Type B pancreatic cell (in vitro differentiated cells): ENCODE data around the gene MGMT. TPM values are rescaled to one million over a fixed set of nuclear protein-coding genes. Genes with fewer than 3 reads are reported as not detected.
A peak's percentile ranks its signal among the peaks of the same experiment; 100 is the strongest.

Experiments used
- DNase-seq: peaks from one replicate; pipeline ENCODE4 v3.0.0; 2021; ENCODE audit warnings: mixed read lengths; ENCODE audit not compliant: unreplicated experiment; ENCODE audit errors: extremely low spot score
- H3K27ac Mint-ChIP-seq: 2 replicates; pipeline ENCODE4 v1.8.0; 2021; ENCODE audit warnings: mild to moderate bottlenecking, mixed read lengths
- H3K27me3 Mint-ChIP-seq: 2 replicates; pipeline ENCODE4 v1.8.0; 2021; ENCODE audit warnings: mixed read lengths
- H3K36me3 Mint-ChIP-seq: 2 replicates; pipeline ENCODE4 v1.8.0; 2021; ENCODE audit warnings: mixed read lengths
- H3K4me1 Mint-ChIP-seq: one replicate; pipeline ENCODE4 v1.8.0; 2021; ENCODE audit warnings: mixed read lengths; ENCODE audit not compliant: unreplicated experiment
- H3K4me3 Mint-ChIP-seq: 2 replicates; pipeline ENCODE4 v1.8.0; 2021; ENCODE audit warnings: mild to moderate bottlenecking, mixed read lengths
- H3K9me3 Mint-ChIP-seq: 2 replicates; pipeline ENCODE4 v1.8.0; 2021; ENCODE audit warnings: mixed read lengths
- total RNA-seq: library from RNA; stranded (reverse); gene quantifications from 2 replicates; pipeline ENCODE4 v1.2.1, GENCODE V29; 2021; ENCODE audit warnings: low replicate concordance
- TF ChIP-seq, protein P1 (sequence below): fragments of 200-600 bp; sonication (generic); conservative IDR thresholded peaks from 2 replicates; pipeline ENCODE4 v1.5.0; 2021; ENCODE audit warnings: antibody characterized with exemption, mild to moderate bottlenecking

The MGMT gene
- total RNA-seq, 1 donor from 2014 or later, result 18.8 TPM

DNA sequence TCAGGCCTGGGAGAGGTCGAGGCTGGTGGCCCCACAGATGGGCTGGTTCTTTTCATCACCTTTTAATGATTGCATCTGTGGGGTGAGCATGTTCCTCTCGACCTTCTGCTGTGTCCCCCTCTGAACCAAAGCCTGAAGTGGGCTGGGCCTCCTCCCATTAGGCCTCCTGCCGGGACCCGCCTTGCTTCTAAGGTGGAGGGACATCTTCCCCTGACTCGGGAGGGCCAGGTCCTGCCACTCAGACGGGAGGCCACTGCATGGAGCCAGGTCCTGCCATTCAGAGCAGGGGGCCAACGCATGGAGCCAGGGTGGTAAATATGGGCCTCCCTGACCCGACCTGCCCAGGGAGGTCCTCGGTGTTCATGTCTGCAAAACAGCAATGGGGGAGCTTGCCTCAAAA lies 308.6 kb downstream of the MGMT start:
- Mint-ChIP-seq H3K4me1 (no peaks in the 10 kb centered on the region), H3K4me3 (no peak overlapping the region), H3K27me3 (no peaks in the 10 kb centered on the region), H3K27ac (no peak overlapping the region), H3K9me3 (no peaks in the 10 kb centered on the region), H3K36me3 (peaks cover 6% of the 10 kb centered on the region)
- TF ChIP-seq, protein P1, sequence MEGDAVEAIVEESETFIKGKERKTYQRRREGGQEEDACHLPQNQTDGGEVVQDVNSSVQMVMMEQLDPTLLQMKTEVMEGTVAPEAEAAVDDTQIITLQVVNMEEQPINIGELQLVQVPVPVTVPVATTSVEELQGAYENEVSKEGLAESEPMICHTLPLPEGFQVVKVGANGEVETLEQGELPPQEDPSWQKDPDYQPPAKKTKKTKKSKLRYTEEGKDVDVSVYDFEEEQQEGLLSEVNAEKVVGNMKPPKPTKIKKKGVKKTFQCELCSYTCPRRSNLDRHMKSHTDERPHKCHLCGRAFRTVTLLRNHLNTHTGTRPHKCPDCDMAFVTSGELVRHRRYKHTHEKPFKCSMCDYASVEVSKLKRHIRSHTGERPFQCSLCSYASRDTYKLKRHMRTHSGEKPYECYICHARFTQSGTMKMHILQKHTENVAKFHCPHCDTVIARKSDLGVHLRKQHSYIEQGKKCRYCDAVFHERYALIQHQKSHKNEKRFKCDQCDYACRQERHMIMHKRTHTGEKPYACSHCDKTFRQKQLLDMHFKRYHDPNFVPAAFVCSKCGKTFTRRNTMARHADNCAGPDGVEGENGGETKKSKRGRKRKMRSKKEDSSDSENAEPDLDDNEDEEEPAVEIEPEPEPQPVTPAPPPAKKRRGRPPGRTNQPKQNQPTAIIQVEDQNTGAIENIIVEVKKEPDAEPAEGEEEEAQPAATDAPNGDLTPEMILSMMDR, result no peak
- DNase-seq, result peak; percentile 64

DNA sequence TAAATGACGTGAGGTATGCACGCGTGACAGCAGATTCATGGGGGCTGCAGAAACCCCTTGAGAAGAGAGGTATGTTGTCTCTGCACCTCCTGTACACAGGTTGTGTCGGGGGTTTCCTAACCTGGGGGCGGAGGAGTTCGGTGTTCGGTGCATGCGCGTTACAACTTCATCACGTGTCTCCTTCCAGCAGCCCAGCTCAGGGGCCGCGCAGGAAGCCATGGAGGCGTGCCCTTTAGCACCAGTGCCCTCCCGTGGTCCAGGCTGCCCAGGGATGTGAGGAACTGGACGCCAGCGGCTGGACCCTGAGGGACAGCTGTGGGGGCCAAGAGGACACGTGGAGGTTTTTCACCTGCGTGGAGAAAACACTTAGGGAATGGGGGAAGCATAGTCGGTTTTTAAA lies 310.6 kb downstream of the MGMT start:
- no peaks in the 10 kb centered on the region for H3K4me1 Mint-ChIP-seq
- H3K27ac Mint-ChIP-seq, result no peak overlapping the region
- no peaks in the 10 kb centered on the region for H3K27me3 Mint-ChIP-seq
- no peak for DNase-seq
- peaks cover 3% of the 10 kb centered on the region for H3K36me3 Mint-ChIP-seq
- H3K9me3 Mint-ChIP-seq, result no peaks in the 10 kb centered on the region
- TF ChIP-seq, protein P1, result no peak
- H3K4me3 Mint-ChIP-seq, result no peak overlapping the region

DNA sequence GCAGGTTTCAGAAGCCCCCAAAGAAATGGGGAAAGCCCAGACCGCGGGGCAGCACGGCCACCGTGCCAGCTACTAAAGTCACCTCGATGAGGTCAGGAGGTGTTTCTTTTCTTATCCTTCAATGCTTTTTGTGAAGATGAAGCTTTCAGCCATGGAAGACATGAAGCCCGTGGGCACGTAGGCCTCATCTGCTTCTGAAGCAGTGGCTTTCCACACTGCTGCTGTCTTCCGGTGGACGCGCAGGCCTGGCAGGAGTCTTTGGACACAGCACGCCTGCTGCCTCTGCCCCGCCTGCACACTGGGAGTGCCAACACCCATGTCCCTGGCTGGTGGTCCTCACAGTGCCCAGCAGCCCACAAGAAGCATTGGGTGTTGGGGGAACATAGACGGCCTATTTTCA lies 311.5 kb downstream of the MGMT start:
- H3K4me3 Mint-ChIP-seq, result no peak overlapping the region
- H3K36me3 Mint-ChIP-seq, result peaks cover 3% of the 10 kb centered on the region
- DNase-seq, result no peak
- H3K27me3 Mint-ChIP-seq, result no peaks in the 10 kb centered on the region
- no peak overlapping the region for H3K27ac Mint-ChIP-seq
- H3K4me1 Mint-ChIP-seq, result no peaks in the 10 kb centered on the region
- no peaks in the 10 kb centered on the region for H3K9me3 Mint-ChIP-seq
- TF ChIP-seq, protein P1, result no peak

DNA sequence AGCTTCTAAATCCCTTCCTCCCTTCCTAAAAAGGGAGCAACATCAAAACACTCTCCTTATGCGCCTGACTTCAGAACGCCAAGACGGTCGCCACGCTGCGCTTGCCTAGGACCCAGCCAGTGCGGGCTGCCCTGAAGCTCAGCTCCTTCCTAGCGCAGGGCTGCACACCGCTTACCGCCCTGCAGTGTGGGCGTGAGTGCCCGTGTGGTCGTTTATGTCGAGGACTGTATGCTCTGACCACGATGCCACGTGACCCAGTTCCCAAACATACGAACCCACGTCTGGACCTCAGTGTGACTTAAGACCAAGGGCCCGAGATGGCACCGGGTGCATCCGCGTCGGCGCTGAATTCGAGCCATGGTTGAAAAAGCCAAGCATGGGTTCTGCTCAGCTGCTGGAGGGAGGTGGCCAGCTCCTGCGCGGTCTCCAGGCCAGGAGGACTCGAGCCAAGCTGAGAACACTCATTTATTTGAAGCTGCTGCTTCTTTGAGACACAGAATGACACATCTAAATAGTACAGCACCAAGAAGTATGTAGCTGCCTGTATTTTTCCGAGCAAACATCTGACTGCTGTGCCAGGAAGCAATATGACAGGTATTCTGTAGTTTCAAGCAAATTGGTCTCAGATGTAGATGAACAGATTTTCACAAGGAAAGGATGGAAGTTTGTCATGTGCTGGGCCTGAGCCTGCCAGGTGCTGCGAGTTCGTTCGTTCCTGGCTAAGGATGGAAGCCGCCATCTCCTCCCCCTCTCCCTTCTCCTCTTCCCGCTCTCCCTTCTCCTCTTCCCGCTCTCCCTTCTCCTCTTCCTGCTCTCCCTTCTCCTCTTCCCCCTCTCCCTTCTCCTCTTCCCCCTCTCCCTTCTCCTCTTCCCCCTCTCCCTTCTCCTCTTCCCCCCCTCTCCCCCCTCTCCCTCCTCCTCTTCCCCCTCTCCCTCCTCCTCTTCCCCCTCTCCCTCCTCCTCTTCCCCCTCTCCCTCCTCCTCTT lies 312.4 kb downstream of the MGMT start:
- no peak overlapping the region for H3K4me3 Mint-ChIP-seq
- no peaks in the 10 kb centered on the region for H3K27me3 Mint-ChIP-seq
- H3K4me1 Mint-ChIP-seq, result no peaks in the 10 kb centered on the region
- DNase-seq, result no peak
- peaks cover 3% of the 10 kb centered on the region for H3K36me3 Mint-ChIP-seq
- no peak overlapping the region for H3K27ac Mint-ChIP-seq
- TF ChIP-seq, protein P1, result no peak
- no peaks in the 10 kb centered on the region for H3K9me3 Mint-ChIP-seq

DNA sequence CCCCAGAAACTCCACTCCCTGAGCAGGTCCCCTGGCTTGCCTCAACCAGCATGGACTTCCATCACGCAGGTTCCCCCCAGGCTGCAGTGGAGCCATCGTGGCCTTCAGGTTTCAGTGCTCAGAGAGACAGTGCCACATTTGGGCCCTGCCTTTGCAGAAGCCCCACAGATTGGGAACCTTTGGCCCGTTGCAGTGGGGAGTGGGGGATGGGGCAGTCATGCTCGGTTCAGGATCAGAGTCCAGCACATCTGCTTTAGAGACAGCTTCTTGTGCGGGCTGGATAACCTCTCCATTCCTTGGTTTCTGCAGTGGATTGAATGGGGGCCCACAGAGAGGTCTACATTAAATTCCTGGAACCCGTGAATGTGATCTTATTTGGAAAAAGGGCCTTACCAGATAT lies 313.2 kb downstream of the MGMT start:
- Mint-ChIP-seq H3K9me3 (no peaks in the 10 kb centered on the region), H3K27ac (no peak overlapping the region), H3K4me1 (no peaks in the 10 kb centered on the region), H3K4me3 (no peak overlapping the region), H3K27me3 (no peaks in the 10 kb centered on the region), H3K36me3 (peaks cover 3% of the 10 kb centered on the region)
- DNase-seq, result no peak
- TF ChIP-seq, protein P1, result no peak
